ENCODE measurements around the gene SFSWAP.

Gene SFSWAP

DNA sequence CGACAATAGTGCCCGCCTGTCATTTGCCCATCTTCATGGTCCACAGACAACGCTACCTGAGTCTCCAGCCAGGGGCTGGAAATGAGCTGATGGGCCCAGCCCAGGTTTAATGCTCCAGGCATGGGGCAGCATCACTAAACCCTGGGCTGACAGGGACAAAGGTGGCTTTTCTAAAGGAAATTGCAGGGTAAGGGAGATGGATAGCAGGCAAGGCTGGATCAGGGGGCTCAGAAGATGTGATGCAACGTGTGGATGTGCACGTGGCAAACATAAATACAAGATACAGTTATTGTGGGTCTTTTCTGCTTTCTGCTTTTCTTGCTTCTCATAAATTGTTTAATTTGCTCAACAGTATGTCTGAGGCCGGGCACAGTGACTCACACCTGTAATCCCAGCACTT is 113.6 kb downstream of the SFSWAP start:
- no peak for DNase-seq

DNA sequence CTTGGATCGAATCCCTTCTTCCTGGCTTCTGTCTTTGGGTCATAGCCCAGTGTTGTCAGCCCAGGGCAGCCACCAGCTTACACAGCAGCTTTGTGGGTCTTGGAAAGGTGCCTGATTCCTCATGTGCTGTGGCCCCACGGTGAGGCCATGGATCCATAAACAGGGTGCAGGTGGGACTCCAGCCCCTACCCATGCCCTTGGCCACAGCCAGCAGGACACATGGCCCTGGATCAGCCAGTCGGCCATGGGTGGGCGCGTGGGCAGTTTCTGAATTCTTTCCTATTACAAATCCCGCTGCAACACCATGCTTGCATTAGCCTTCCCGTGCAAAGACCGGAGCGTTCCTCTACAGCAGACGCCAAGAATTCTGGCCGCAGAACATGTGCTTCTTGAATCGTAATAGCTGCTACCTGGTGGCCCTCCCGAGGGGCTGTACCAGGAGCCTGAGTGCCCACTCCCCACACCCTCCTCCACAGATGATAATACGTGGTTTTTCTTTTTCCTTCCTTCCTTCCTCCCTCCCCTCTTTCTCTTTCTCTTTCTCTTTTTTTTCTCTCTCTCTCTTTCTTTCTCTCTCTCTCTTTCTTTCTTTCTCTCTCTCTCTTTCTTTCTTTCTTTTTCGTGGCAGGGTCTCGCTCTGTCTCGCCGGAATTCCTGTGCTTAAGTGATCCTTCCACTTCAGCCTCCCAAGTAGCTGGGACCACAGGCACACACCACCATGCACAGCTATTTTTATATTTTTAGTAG is 114.4 kb downstream of the SFSWAP start:
- DNase-seq = peak; percentile 52

DNA sequence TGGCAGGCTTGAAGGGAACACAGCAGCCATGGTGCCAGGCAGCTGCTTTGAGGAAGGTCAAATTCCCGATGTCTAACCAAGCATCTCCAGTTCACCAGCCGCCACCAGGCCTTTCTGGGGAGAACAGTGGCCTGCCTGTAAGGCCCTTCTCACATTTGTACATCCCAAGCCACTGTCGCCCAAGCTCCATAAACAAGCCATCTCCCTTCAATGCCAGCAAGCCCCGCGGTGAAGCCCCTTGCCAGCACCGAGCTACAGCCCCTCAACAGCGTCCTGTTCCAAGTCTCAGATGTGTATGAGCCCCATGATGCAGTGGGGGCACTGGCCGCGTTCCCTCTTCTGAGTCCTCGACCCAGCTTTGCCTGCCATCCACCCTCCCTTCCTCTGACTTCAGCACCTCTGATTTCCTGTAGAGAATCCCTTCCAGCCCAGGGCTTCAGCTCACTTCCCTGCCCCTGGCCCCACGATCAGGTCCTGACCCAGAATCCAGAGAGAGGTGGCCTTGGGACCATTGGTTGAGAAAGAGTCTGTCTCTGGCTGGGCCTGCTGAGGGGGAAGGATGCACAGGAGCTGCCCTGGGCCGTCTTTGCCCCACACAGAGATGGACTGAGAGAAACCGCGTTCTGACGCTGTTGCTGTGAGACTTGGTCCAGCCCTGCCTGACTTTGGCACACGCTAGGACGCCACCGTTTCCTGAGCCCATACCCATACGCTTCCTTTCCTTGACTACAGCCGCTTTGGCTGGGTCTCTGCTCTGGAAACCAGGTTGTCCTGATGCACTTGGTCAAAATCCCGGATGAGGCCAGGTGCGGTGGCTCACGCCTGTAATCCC is 115.4 kb downstream of the SFSWAP start:
- DNase-seq = peak; percentile 54

DNA sequence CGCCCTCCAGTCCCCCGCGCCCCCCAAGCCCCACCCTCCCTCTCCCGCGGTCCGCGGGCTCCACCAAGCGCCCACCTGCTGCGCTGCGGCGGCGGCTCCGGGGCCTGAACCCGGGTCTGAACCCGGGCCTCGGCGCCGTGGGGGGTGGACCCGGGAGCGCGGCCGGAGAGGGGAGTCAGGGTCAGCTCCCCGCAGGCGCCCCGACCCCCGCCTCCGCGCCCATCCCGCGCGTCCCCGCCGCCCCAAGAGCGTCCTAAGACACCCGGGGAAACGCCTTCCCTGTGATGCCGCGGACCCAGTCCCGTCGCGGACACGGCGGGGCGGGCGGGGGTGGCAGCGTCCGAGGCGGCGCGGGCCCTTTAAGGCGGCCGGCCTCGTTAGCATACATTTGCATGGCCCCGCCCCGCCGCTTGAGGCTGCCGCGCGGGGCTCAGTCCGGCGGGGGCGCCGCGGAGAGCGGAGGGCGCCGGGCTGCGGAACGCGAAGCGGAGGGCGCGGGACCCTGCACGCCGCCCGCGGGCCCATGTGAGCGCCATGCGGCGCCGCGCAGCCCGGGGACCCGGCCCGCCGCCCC is 117.2 kb downstream of the SFSWAP start, which contains the start of gene MMP17:
Gene MMP17, plus strand, starts transcription at position 433 of the 574 bp plus-strand sequence. Its CDS starts 102 bp downstream, at position 535.
- peak; percentile 85 for DNase-seq

DNA sequence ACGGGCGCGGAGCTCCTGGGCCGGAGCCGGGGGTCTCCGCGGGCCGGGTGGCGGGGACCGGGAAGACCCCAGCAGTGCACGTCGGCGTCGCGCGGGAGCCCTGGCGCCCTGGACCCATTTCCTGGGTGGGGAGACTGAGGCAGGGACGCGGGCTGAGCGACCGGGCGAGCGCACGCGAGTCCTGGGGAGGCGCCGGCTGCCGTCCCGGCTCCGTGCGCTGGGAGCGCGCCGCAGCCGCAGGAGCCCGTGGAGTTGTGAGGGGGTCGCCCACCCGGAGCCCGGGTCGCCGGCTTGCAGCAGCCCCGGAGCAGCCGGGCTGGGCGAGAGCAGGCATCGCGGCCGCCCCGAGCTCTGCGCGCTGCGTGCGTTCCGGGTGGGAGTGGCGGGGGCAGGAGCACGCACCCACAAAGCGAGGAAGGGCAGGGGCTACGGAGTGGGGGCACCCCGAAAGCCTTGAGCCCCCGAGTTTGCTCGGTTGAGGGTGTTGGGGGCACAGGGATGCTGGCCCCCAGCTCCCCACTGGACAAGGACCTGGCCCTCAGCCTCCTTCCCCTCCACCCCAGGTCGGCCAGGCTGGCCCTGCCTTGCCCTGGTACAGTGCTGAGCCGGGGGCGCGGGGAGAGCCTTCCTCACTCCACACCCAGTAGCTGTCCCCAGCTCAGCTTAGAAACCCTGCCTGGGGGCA is 117.9 kb downstream of the SFSWAP start:
- DNase-seq = peak; percentile 58

DNA sequence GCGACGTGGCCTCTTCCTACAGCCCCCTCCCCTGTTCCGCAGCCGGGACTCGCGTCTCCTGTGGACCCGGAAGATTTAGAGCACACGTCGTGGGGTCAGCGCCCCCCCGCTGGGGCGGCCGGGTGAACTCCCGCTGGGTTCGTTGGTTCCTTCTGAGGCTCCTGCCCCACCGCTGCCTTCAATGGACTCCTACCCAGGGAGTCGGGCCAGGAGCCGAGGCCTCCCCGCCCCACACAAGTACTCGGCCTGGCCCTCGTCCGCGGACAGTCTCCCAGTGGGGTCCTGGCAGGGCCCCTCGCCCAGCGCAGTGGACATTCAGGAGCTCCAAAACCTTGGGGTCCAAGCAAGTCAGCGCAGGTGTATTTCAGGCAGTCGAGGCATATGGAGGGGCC is 118.5 kb downstream of the SFSWAP start:
- peak; percentile 78 for DNase-seq

DNA sequence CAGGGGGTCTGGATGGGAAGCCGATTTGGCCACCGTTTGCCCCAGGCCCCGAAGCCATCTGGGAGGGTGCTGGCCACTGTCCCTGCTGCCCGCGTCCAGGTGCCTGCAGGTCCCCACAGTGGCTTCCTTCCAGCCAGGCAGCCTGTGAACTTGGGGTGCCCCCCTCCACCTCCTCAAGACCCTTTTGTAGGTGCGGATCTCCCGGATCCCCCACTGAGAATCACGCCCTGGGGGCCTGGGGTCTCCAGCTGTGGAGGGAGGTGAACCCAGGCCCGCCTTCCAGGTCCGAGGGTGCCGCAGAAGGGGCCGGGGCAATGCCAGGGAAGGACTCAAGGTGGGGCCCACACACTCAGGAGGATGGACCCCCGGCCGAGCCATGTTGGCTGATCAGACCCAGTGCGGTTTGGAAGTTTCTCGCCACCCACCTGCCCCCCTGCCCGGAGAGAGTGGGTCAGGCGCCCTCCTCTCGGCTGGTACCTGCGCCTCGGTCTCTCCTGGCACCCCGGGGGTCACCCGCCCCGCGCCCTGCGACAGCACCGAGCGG is 119.0 kb downstream of the SFSWAP start:
- DNase-seq = no peak

DNA sequence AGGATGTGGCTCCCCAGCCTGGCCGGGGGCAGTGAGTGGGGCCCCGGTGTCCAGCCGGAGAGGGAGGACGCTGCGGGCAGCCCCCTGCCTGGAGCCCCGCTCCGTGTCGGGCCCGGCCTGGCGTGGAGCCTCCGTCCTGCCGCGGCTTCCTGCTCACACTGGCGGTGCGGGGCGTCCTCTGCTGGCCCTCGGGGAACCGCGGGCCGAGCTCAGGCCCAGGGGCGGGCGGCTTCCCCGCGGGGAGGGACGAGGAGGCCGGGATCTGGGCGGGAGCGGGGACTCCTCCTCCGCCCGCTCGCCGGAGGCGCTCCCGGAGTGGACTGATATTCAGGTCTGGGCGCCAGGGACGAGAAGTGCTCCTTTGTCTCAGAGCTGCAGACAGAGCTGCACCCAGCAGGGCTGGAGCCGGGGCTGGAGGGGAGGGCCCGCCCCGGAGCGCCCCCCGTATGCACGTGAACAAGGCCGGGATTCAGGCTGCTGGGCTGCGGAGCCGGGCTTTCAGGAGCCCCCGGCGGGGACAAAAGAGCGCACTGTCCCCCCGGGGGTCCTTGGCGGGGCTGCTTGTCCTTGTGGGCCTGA is 119.5 kb downstream of the SFSWAP start:
- peak; percentile 98 for DNase-seq

DNA sequence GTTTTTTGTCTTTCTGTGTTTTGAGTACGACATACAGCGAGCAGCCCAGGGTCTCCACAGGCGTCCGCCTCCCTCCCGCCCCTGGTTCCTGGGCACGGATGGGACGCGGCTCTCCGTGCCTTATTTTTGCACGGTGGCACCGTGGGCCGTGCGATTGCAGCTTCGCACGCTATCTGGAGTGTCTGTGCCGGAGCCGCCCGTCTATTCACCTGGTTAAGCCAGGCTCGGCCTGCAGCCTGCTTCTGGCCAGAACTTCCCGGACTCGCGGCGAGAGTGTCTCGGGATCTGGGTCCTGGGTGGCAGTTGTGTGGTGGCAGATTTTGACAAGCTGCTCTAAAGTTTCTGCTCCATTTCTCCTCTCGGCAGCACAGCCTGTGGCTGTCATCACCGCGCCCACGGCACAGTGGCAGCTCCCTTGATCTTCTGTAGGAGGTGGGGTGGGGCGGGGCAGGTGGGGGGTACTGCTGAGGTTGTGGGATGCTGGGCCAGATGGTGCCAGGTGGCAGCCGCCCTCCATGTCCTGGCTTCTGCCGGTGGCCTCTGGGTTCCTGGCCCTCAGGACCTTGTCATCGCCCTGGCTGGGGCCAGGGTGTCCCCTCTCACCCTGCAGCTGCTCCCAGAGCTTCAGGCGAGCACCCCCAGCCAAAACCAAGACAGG is 120.2 kb downstream of the SFSWAP start:
- peak; percentile 74 for DNase-seq

DNA sequence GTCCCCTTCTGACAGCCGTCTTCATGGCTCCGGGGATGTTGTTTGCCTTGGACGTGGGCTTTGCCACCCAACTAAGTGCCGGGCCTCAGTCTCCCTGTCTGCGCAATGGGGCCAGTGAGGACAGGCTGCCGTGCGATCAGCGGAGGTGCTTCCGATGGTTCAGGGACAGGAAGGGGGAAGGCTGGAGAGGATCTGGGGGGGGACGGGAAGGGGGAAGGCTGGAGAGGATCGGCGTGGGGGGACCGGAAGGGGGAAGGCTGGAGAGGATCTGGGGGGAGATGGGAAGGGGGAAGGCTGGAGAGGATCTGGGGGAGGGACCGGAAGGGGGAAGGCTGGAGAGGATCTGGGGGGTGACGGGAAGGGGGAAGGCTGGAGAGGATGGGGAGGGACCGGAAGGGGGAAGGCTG is 120.7 kb downstream of the SFSWAP start:
- no peak for DNase-seq

DNA sequence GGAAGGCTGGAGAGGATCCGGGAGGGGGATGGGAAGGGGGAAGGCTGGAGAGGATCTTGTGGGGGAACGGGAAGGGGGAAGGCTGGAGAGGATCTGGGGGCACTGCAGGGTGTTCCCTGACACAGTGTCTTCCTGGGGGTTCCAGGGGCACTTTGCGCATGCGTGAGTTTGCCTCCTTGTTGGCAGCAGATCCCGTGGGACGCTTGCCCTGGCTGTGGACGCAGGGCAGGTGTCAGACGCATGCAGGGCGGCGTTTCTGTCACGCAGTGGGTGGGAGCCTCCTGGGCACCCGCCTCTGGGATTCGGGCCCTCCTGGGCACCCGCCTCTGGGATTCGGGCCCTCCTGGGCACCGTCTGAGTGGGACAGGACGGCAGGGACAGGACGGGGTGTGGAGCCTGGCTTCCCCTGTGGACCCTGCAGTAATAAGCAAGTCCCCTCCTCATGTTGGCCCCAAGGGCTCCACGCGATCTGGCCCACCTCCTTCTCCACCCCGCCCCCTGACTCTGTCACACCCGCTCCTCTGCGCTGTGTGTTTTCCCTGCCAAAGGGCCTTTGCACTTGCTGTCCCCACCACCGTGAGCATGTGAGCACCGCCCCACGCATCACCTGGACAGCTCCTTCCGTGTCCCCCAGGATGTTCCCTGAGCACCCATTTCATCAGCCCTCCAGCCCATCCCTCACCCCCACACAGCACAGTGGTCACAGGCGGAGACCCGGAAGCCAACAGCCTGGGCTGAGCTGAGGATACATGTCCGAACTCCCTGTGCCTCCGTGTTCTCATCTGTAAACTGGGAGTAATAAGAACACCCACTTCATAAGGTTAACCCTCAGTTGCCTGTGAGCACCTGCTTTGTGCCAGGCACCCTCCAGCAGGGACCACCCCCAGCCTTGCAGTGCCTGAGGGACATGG is 121.7 kb downstream of the SFSWAP start:
- DNase-seq = peak; percentile 59

DNA sequence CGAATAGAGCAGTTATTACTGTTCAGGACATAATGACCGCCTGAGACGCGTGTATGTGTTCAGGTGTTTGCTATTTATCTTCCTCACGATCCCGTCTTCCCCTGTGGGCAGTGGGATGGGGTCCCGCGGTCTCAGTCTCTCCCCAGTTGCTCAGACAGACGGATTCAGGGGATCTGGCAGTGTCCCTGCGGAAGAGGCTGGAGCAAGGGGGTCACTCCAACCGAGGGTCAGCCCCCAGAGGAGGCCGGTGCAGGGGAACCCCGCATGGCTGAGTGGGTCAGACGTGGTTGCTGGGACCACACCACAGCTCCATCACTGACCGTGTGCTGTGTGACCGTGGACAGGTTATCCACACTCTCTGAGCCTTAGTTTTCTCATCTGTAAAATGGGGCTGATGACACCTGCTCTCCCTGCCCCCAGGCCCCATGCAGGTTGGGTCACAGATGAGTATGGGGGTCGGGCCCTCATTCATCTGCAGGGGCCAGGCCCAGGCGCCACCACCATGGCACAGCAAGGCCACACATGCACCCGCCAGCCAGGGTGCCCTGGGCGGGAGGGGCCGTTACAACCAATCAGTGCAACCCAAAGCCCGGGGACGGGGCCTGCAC is 122.5 kb downstream of the SFSWAP start:
- DNase-seq = no peak

DNA sequence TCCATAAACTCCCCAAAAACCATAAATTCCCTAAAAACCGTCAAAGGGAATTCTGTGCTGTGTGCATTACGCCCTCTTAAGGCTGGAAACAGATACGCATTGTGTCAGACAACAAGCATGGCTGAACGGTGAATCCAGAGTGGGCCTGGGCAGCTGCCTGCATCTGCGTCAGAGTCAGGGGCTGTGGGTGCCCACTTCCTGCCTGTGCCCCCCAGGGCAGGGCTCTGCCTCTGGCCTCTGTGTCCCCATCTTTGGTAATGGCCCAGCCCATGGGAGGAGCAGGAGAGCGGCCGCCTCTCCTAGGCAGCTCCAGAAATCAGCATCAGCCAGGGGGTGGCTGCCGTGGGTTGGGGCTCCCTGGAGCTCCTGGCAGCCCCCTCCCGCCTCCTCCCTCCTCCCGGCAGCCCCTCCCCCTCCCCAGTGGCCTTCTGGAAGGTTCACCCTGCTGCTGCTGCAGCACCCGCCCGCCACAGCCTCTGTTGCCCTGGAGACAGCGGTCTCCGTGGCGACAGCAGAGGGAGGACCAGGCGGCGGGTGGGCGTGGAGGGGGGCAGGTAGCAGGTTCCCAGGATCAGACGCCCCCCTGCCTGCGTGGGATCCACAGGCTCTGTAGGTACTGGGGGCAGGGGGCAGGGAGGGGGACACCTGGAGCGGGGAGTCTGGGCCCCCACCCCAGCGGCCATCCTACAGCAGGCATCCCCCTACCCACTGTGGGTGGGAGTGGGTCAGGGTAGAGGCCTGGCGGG is 123.2 kb downstream of the SFSWAP start:
- peak; percentile 69 for DNase-seq

DNA sequence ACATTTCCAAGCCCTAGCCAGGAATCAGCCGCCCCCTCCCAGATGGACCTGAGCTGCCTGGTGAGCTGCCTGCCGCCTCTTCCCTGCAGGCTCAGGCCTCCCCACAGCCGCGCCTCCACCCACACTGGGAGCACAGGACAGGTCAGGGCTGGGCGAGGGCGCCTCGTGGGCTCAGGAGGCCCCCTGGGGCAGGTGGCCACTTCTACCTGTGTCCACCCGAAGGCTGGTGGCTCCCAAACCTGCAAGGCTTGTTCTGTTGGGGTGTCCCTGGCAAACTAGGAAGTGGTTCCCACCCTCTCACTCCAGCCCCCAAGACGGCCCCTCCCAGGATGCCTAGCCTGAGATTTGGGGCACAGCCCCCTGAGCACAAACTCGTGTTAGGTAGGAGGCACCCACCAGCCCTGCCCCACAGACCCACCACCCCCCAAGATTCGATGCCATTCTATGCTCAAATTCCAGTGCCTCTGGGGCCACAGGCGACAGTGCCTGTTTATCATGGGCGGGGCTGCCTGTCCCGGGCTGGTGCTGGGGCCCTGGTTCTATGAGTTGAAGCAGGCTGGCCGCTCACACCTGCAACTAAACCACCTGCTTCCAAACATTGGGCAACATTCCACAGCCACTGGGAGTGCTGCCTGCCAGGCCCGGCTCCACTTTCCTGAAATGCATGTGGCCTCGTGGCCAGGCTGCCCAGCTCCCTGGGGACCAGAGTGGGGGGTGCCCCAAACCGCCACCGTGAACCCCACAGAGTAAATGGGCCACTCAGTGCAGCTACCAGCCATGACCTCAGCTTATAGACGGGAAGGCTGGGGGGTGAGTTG is 124.1 kb downstream of the SFSWAP start:
- peak; percentile 59 for DNase-seq

DNA sequence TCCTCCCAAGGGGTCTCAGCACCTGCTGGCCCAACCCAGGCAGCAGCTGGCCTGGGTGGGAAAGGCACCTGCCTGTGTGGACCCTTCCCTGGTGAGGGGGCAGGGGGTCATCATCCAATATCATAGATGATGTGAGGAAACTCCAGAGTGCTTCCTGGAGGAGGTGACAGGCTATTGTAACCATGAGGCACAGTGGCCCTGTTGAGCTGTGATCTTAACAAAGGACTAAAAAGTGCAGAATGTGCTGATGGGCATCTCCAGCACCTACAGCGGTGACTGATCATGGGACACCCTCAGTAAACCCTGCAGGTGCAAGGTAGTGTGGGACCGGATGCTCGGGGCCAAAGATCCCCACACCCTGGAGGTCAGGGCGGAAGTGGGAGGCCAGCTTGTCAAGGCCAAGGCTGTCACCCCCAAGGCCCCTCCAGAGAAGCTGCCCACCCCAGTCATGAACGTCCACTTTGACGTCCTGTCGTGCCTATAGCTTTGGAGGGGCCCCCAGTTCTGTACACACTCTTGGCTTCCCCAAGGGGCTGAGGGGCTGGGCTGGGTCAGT is 124.8 kb downstream of the SFSWAP start:
- DNase-seq = no peak

DNA sequence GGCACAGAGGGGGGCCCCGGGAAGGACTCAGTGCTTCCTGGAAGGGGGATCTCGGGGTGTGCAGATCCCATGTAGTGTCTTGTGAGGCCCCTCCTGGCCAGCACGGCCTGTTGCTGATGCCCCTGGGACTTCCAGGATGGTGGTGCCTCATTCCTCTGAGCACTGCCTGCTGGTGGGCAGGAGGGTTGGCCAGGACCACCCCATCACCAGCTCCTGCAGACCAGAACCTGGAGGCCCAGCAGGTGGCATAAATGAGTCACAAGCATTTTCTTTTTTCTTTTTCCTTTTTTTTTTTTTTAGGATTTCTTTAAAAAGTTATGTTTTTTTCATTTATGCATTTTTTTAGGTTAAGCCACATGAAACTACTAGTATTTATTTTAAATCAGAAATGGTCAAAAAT is 125.3 kb downstream of the SFSWAP start:
- DNase-seq = no peak

DNA sequence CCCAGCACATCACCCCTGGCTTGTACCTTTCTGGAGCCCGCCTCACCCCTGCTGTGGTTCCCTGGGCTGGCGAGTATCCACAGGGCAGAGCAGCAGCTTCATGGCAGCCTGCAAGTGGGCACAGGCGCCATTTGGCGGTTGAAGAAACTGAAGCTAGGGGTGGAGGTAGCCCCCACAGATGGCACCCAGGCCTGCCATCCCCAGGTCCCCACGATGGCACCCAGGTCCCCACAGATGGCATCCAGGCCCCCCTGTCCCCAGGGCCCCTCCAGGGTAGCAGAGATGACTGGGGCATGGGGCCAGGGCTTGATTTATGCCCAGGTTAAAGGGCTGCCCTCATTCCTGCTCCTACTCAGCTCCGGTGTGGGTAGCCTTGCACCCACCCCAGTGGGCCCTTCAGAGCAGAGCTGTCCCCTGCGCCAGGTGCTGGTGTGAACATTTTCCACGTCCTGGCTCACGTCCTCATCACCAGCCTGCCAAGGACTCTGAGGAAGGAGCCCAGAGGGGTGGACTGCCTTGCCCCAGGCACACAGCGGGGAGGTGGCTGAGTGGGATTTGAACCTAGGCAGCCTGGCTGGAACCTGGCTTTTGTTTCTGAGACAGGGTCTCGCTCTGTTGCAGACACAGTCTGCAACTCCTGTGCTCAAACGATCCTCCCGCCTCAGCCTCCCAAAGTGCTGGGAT is 126.0 kb downstream of the SFSWAP start:
- peak; percentile 54 for DNase-seq
